Inflammatory macrophage (primary cell): ENCODE measurements around the gene NXPE3.
"Not testable (repeated sequence)": the region's sequence is repeated elsewhere in the genome, so short reads cannot be mapped to it uniquely, and the experiment has no call there.

Experiments used
- DNase-seq, 2 donors: peaks; one replicate each; pipeline ENCODE4 v3.0.0-alpha.2; 2020 to 2022
- total RNA-seq, 18 experiments: gene quantifications; one replicate each; lab custom pipeline; 2026; ENCODE audit warnings: mixed read lengths in 6 of 18, inconsistent platforms in 2 of 18; lab: John Stamatoyannopoulos, UW

NXPE3 gene
- total RNA-seq: 7.2 to 74.2 (median 22.4) reads per million in 18 experiments

DNA sequence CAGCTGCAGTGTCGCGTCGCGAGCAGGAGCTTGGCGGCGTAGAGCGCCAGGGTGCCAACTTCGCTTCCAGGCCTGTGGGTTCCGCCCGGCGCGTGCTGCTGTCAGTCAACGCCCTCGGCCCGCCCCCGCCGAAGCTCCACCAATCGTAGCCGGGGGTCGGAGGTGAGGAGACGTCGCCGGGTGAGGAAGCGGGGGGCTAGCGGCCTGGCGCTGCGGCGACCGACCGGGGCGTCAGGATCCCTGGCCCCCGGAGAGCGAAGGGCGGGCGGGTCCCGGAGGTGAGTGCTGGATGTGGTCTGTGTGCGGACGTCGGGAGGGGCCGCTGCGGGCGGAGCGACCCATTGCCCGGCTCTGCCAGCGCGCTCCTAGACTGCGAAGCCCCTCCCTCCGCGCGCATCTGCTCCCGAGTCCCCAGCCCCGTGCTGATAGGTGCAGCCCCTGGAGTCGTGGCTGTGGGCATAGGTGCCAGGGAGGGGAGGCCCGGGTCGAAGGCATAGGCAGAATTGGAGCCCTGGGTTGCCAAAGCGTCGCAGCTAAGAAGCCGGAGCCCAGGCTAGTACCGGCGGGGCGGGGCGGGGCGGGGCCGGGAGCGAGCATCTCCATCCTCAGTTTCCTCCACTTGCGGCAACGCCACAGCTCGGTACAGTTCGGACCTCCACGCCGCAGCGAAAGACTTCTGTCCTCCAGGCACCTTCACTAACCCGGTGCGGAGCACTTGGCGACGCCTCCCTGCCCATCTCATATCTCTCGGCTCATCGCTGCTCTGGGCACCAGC is at the start of gene NXPE3:
Gene NXPE3, plus strand, starts transcription at position 165 of the 775 bp plus-strand sequence. CDS start 6,386 bp downstream, outside the sequence.
- peak; percentile 86 to 87 for DNase-seq

DNA sequence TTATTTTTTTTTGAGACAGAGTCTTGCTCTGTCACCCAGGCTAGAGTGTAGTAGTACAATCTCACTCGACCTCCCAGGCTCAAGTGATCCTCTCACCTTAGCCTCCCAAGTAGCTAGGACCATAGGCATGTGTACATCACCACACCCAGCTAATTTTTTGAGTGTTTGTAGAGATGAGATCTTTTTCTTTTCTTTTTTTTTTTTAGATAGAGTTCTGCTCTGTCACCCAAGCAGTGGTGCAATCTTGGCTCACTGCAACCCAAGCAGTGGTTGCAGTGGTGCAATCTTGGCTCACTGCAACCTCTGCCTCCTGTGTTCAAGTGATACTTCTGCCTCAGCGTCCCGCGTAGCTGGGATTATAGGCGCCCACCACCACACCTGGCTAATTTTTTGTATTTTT is 49.4 kb upstream of the NXPE3 start:
- no peak for DNase-seq

DNA sequence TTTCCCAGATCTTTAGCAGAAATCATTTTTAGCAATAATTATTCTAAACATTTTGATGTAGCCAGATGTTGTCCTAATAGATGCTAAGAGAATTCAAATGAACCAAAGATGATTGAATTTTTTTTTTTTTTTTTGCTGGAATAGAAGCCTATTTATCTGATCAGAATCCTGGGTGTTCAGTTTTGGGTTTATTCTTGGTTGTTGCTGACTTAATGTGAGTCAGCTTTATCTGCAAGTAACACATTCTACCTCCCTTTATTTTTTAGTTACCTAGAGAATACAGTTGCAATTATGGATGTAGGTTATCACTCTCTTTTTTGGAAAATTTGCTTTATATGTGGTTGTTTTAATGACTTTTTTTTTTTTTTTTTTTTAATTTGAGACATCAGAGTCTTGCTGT is 48.2 kb upstream of the NXPE3 start:
- no peak for DNase-seq

DNA sequence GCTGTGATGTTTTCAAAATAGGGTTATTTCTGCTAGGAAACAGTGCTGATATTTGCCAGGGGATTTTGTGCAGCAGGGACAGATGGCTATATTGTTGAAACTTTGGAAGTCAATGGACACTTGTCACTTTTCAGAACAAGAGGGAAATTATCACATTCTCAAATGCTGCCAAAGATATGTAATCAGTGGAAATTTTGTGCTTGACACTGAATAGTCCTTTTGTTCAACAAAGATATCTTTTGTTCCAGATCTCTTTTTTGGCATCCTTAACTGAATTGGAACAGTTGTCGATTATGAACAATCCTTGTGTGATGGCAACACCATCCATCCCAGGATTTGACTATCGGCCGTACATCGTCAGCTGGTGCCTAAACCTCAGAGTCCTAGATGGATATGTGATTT is 46.8 kb upstream of the NXPE3 start:
- no peak for DNase-seq

DNA sequence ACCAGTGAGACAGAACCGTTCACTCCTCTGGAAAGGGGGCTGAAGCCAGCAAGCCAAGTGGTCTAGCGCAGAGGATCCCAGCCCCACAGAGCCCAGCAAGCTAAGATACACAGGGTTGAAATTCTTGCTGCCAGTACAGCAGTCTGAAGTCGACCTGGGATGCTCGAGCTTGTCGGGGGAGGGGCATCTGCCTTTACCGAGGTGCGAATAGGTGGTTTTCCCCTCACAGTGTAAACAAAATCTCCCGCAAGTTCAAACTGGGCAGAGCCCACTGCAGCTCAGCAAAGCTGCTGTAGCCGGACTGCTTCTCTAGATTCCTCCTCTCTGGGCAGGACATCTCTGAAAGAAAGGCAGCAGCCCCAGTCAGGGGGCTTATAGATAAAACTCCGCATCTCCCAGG is 43.2 kb upstream of the NXPE3 start:
- no peak for DNase-seq

DNA sequence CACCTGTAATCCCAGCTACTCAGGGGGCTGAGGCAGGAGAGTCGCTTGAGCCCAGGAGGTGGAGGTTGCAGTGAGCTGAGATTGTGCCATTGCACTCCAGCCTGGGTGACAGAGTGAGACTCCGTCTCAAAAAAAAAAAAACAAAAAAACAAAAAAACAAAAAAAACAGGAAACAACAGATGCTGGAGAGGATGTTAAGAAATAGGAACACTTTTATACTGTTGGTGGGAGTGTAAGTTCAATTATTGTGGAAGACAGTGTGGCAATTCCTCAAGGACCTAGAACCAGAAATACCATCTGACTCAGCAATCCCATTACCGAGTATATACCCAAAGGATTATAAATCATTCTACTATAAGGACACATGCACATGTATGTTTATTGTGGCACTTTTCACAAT is 37.1 kb upstream of the NXPE3 start:
- DNase-seq: peak in 1 of 2 donors; percentile 20

DNA sequence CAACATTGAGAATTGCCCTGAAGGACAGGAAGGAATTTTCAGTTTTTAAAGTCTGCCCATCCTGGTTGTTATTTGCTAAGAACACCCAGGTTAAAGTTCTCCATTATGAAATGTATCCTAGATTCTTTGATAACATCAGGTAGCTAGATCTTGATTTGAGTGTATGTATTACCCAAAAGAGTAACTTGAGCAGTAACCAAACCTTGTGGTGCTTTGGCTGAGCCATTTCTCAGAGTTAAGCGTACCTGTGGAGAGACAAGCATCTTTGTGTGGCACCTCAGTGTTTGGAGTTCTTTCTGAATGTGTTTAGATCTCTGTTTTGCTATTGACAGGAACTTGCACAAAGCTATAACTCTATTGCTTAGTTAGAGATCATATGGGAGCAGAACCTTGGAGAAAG is 34.2 kb upstream of the NXPE3 start:
- DNase-seq: no peak

DNA sequence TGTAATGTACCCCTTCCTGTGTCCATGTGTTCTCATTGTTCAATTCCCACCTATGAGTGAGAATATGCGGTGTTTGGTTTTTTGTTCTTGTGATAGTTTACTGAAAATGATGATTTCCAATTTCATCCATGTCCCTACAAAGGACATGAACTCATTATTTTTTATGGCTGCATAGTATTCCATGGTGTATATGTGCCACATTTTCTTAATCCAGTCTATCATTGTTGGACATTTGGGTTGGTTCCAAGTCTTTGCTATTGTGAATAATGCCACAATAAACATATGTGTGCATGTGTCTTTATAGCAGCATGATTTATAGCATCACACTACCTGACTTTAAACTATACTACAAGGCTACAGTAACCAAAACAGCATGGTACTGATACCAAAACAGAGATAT is 33.1 kb upstream of the NXPE3 start:
- DNase-seq: not testable (repeated sequence)

DNA sequence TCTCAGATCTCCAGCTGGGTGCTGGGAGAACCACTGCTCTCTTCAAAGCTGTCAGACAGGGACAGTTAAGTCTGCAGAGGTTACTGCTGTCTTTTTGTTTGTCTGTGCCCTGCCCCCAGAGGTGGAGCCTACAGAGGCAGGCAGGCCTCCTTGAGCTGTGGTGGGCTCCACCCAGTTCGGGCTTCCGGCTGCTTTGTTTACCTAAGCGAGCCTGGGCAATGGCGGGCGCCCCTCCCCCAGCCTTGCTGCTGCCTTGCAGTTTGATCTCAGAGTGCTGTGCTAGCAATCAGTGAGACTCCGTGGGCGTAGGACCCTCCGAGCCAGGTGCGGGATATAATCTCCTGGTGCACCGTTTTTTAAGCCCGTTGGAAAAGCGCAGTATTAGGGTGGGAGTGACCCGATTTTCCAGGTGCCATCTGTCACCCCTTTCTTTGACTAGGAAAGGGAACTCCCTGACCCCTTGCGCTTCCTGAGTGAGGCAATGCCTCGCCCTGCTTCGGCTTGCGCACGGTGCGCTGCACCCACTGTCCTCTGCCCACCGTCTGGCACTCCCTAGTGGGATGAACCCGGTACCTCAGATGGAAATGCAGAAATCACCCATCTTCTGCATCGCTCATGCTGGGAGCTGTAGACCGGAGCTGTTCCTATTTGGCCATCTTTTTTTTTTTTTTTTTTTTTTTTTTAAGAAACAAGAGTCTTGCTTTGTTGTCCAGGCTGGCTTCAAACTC is 25.5 kb upstream of the NXPE3 start:
- DNase-seq: not testable (repeated sequence)

DNA sequence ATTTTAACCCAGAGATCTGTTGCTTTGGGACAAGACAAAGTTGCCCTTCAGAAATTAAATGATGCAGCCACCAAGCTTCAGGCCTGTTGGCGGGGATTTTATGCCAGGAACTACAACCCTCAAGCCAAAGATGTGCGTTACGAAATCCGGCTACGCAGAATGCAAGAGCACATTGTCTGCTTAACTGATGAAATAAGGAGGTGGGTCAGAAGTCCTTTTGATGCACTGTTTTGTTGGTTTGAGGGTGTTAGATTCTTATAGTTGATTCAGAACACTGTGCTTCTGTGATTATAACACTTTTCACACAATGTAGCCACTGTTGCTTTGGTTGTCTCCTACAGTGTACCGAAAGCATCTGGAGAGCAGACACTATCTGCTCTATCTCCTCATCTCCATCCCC is 20.8 kb upstream of the NXPE3 start:
- DNase-seq: no peak

DNA sequence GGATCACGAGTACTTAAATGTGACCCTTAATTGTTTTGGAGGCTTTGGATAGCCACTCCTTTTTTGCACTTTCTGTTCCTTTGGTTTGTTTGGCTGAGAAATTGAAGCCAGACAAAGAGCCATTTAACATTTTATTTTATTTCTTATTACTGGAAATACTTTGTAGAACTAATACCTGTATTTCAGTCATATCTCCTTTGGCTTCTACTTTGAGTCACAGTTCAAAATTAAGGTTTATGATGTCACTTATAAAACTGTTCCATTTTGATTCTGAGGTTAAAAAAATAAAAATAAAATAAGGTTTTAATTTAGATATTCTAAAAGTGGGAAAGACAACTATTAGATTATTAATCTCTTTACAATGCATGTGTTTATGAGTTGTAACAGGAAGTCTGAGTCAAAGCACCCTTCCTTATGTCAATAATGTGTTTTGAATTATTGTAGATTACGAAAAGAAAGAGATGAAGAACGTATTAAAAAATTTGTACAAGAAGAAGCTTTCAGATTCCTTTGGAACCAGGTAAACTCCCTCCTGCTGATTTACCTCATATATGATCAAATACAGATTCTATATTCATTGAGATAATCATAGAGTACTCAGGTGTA is 16.9 kb upstream of the NXPE3 start:
- no peak for DNase-seq

DNA sequence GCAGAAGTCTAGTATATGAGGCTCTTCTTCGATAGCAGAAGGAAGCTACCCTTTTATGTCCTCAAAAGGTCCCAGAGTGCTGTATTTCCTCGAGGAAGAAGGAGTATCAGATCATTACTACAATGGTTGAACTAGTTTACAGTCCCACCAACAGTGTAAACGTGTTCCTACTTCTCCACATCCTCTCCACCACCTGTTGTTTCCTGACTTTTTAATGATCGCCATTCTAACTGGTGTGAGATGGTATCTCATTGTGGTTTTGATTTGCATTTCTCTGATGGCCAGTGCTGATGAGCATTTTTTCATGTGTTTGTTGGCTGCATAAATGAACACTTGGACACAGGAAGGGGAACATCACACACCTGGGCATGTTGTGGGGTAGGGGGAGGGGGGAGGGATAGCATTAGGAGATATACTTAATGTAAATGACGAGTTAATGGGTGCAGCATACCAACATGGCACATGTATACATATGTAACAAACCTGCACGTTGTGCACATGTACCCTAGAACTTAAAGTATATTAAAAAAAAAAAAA is 1.2 kb upstream of the NXPE3 start:
- not testable (repeated sequence) for DNase-seq

DNA sequence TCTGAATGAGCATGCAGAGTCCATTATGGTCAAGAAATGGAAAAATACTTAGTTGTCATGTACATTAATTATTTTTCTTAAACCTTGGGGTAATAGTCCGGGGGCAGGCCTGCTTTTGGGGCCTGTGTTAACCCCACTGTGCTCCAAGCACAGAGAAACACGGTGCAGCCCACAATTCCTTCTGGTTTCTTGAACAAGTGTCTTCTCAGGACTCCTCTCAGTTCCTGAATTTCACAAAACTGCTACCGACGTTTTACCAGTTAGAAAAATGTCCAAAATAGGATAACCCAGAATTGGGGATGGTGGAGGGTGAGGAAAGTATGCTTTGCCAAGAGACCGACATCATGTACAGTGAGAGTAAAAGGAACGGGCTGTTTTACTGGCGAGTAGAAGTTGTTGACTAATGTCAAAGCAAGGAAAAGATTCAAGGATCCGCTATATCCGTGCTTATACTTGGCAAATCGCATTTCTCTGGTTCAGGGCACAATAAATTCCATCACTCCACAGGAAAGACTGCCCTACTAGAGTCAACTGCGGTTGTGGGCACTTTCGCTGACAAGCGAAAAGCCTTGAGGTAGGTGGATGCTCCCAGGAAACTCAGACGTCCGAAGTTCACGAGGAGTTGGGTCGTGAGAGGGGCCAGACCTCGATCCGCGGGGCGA is 495 bp upstream of the NXPE3 start:
- DNase-seq: no peak

DNA sequence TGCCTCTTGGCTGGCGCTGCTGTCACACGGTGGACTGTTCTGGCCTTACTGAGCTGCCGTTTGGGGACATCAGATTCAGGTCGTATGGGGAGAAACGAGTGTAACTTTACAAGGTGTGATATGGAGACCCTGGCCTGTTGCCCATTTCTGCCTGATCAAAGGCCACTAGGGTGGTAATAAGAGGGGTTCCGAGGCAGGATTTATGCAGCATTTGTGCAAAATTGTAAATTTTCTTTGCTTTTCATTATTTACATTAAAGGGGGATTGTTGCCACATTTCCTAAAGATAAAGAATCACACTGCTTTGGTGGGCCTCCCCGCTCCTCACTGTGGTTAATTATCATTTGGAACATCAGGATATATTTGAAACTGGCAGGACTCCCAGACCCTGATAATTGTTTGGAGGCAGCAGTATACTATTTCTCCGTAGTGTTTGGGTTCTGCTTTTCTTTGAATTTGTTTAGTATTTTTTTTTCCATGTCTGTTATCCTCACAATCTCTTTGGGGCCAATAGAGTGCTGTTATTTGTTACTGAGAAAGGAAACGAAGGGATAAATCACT is 891 bp downstream of the NXPE3 start:
- DNase-seq: no peak

DNA sequence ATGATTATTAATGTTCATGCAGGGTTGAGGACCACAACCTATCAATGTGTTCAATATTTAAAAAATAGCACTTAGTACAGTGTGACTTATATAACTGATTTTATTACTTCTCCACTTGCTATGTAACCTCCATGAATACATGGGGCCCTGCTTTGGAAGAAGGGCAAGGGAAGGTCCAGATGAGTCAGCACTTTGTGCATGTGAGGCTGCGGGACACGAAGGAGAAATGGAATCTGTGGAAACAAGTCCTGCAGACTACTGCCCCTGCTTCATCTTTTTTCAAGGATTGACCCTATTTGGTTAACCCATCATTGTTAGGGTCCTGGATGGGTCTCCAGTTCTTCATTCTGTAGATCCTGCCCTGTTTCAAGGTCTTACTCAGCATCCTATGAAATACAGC is 1.6 kb downstream of the NXPE3 start:
- DNase-seq: peak; percentile 9 to 31

DNA sequence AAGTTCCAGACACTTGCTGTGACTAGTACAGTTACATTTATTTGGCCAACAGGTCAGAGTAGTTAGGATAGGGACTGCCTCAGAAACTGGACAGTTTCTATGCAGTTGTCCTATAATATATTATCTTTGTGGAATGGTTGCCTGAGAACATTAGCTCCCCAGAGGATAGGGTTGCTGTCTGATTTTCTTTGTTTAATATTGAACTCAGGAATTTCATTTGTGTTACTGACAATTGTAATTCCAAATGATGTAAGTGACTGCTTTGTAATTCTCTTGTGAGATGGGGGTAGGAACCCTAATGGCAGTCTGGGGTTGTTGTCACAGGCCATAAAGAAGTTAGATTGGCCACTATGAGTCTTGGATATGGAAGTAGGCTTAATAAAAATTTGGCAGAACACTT is 2.2 kb downstream of the NXPE3 start:
- no peak for DNase-seq

DNA sequence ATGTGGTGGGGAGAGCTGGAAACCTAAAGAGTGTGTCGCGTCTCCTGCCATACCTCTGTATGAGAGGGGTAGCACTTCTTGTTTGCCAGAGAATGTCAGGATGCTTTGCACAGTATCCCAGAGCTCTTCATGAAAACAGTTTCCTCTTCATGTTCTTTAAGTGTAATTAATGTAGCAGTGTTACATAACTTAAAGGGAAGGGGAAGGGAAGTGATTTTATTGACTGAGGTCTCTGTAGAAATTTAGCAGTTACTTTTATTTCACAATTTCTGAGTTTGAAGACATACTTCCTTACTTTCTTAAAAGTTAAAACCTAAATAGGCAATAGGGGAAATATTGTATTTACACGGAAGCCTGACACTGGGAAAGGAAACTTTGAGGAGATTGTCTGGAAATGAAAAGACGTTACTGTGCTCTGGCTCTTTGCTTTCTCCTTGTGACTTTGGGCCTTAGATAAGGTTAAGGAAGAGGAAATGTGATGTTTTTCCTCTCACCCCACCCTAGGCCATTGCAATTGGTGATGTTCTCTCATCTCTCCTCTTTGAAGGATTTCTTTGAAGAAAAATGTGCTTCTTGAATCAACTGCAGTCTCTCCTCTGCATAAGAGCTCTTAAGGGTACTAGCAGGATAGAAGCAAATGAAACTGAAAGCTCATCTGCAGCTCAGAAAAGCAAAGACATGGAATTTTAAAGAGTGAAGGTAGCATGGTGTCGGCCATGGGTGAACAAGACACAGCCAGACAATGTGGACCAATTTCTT is 6.0 kb downstream of the NXPE3 start:
- peak; percentile 34 to 93 for DNase-seq

DNA sequence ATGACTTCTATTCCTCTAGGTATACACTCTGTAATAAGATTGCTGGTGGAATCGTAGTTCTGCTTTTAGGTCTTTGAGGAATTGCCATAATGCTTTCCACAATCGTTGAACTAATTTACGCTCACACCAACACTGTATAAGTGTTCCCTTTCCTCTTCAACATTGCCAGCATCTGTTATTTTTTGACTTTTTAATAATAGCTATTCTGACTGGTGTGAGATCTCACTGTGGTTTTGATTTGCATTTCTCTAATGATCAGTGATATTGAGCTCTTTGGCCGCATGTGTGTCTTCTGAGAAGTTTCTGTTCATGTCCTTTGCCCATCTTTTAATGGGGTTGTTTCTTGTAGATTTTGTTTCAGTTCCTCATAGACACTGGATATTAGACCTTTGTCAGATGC is 12.8 kb downstream of the NXPE3 start:
- DNase-seq: no peak

DNA sequence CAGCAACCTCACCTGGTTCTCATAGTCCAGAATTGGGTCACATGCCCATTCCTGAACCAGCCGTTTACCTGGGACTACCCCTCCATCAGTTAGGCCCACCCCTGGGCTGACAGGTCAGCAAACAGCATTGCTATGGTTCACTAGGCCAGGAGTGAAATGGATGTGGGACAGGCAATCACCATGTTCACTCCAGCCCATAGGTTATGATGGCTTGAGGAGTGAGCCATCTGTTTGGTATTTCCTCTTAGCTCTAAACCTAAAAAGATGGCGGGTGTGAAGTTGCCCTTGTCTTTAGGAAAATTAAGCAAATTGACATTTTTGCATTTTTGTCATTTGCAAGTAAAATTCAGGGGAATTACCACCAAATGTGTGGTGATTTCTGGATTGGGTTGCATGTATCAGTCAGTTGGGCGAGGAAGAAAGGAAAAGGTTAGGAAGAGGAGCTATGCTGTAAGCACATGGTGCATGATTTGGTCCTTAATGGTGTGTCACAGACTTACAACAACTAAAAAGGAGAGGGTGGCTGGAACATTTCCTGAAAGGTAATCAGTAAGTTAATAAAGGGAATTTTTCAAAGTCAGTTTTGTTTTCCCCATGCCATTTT is 17.2 kb downstream of the NXPE3 start:
- DNase-seq: no peak

DNA sequence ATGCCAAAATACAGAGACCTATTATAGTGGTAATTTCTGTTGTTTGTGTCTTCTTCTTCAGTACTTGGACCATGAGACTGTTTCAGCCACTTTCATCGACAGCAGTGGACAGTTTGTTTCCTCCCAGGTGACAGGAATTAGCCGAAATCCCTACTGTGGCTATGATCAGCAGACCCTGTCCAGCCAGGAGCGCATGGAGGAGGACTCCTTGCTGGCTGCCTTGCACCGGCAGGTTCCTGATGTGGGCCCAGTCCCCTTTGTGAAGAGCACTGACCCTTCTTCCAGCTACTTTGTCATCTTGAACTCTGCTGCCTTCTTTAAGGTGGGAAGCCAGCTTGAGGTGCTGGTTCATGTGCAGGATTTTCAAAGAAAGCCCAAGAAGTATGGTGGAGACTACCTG is 22.2 kb downstream of the NXPE3 start:
- DNase-seq: no peak

DNA sequence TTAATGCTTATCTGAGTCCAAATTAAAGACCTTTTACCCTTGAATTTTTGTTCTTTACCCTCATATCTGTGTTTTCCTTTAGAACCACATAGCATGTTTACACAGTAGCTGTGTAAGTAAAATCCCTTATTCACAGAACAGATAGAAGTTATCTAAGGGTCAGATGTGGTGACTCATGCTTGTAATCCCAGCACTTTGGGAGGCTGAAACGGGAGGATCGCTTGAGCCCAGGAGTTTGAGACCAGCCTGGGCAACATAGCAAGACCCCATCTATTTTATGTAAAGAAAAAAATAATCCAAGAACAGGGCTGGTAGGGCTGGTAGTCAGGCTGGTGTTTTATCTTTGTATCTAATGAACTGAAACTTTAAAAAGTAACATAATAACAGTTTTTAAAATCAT is 23.2 kb downstream of the NXPE3 start:
- DNase-seq: no peak
